ENCODE data around the gene CCL18.
"Not testable (repeated sequence)": the region's sequence is repeated elsewhere in the genome, so short reads cannot be mapped to it uniquely, and the experiment has no call there.

CCL18 gene

DNA sequence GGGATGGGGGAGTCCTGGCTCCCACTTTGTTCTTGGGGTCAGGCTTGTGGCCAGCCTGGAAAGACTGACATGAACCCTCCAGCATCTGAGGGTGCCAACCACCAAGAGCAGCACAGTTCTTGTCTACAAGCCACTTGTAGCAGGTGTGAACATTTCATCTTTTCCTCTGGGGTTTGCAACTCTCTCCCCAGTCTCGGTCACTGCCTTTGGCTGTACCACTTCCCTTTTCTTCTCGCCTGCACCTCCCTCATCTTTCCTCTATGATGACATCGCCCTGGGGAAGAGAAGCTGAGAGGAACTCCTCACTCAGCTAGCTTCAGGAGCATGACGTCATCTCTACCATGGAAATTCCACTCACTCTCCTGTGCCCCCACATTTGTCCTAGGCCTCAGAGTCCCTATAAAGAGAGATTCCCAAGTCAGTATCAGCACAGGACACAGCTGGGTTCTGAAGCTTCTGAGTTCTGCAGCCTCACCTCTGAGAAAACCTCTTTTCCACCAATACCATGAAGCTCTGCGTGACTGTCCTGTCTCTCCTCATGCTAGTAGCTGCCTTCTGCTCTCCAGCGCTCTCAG, 39.4 kb downstream of the CCL18 start, which contains the start of gene CCL4:
Gene CCL4 (plus strand): TSS at position 427 of the 575 bp plus-strand sequence. CDS start 79 bp downstream, at position 506.
- not testable (repeated sequence) for H3K36me3 ChIP-seq (ENCODE audit: control insufficient read depth, insufficient read depth, low read length); H3K27me3 ChIP-seq (ENCODE audit: control insufficient read depth, insufficient read depth, low read length, poor library complexity, severe bottlenecking); H3K4me1 ChIP-seq (ENCODE audit: control insufficient read depth, insufficient read depth, low read length); H3K9me3 ChIP-seq (ENCODE audit: control insufficient read depth, low read length); H3K27ac ChIP-seq (ENCODE audit: insufficient read depth, low read depth, low read length, poor library complexity, severe bottlenecking); H3K4me3 ChIP-seq (ENCODE audit: insufficient read depth, low read depth, low read length)
- 93 to 95% methylated on average over 6 of the region's 6 CpGs for WGBS, 2 experiments

GRCh38 chr17:36104246-36104645, 40.2 kb downstream of the CCL18 start:
- 57 to 81% methylated on average over 1 to 5 of the region's 7 CpGs for WGBS, 2 experiments
- H3K4me1 ChIP-seq (ENCODE audit: control insufficient read depth, insufficient read depth, low read length); H3K4me3 ChIP-seq (ENCODE audit: insufficient read depth, low read depth, low read length); H3K27me3 ChIP-seq (ENCODE audit: control insufficient read depth, insufficient read depth, low read length, poor library complexity, severe bottlenecking); H3K36me3 ChIP-seq (ENCODE audit: control insufficient read depth, insufficient read depth, low read length); H3K27ac ChIP-seq (ENCODE audit: insufficient read depth, low read depth, low read length, poor library complexity, severe bottlenecking); H3K9me3 ChIP-seq (ENCODE audit: control insufficient read depth, low read length): not testable (repeated sequence)

GRCh38 chr17:36104701-36105181, 40.7 kb downstream of the CCL18 start:
- Histone ChIP-seq H3K4me3 (ENCODE audit: insufficient read depth, low read depth, low read length) (no peak overlapping the region), H3K4me1 (ENCODE audit: control insufficient read depth, insufficient read depth, low read length) (no peaks in the 10 kb centered on the region), H3K9me3 (ENCODE audit: control insufficient read depth, low read length) (no peaks in the 10 kb centered on the region), H3K27ac (ENCODE audit: insufficient read depth, low read depth, low read length, poor library complexity, severe bottlenecking) (no peak overlapping the region), H3K27me3 (ENCODE audit: control insufficient read depth, insufficient read depth, low read length, poor library complexity, severe bottlenecking) (no peaks in the 10 kb centered on the region), H3K36me3 (ENCODE audit: control insufficient read depth, insufficient read depth, low read length) (no peaks in the 10 kb centered on the region)
- 83 to 89% methylated on average over 4 of the region's 4 CpGs for WGBS, 2 experiments

GRCh38 chr17:36105781-36106492, 41.9 kb downstream of the CCL18 start:
- no peaks in the 10 kb centered on the region for H3K4me1 ChIP-seq (ENCODE audit: control insufficient read depth, insufficient read depth, low read length)
- no peak overlapping the region for H3K4me3 ChIP-seq (ENCODE audit: insufficient read depth, low read depth, low read length)
- no peaks in the 10 kb centered on the region for H3K36me3 ChIP-seq (ENCODE audit: control insufficient read depth, insufficient read depth, low read length)
- no peak overlapping the region for H3K27ac ChIP-seq (ENCODE audit: insufficient read depth, low read depth, low read length, poor library complexity, severe bottlenecking)
- 92 to 94% methylated on average over 3 to 5 of the region's 5 CpGs for WGBS, 2 experiments
- no peaks in the 10 kb centered on the region for H3K27me3 ChIP-seq (ENCODE audit: control insufficient read depth, insufficient read depth, low read length, poor library complexity, severe bottlenecking)
- no peaks in the 10 kb centered on the region for H3K9me3 ChIP-seq (ENCODE audit: control insufficient read depth, low read length)

GRCh38 chr17:36106493-36106835, 42.4 kb downstream of the CCL18 start:
- no peaks in the 10 kb centered on the region for H3K36me3 ChIP-seq (ENCODE audit: control insufficient read depth, insufficient read depth, low read length)
- WGBS, 2 experiments, result 92 to 95% methylated on average over 6 of the region's 6 CpGs
- no peaks in the 10 kb centered on the region for H3K9me3 ChIP-seq (ENCODE audit: control insufficient read depth, low read length)
- no peak overlapping the region for H3K27ac ChIP-seq (ENCODE audit: insufficient read depth, low read depth, low read length, poor library complexity, severe bottlenecking)
- no peaks in the 10 kb centered on the region for H3K4me1 ChIP-seq (ENCODE audit: control insufficient read depth, insufficient read depth, low read length)
- H3K4me3 ChIP-seq (ENCODE audit: insufficient read depth, low read depth, low read length), result no peak overlapping the region
- no peaks in the 10 kb centered on the region for H3K27me3 ChIP-seq (ENCODE audit: control insufficient read depth, insufficient read depth, low read length, poor library complexity, severe bottlenecking)

- H3K4me3 ChIP-seq (ENCODE audit: insufficient read depth, low read depth, low read length), result no peak overlapping the region
- WGBS, 2 experiments, result 97% methylated on average over 3 of the region's 3 CpGs; no CpG with 5 or more reads in 1 of the 2 experiments
- H3K27me3 ChIP-seq (ENCODE audit: control insufficient read depth, insufficient read depth, low read length, poor library complexity, severe bottlenecking), result no peaks in the 10 kb centered on the region
Observed at GRCh38 chr17:36107660-36108059, 43.6 kb downstream of the CCL18 start.

DNA sequence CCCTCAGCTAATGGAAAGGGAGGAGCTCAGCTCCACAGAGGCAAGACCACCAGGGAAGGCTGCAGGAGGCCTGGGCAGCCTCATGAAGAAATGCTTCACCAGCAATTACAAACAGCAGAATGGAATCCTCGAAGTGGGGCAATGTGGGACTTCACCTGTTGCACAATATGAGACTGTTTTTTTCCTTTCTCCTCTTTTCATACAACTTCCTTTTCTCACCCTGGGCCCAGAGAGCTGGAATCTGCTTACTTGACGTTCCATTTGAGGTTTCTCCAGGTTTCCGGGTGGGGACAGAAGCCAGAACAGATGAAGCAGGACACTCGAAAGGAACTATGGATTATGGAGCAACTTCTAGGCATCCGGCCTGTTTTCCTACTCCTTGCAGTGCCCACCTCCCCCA, 44.2 kb downstream of the CCL18 start:
- not testable (repeated sequence) for H3K27ac ChIP-seq (ENCODE audit: insufficient read depth, low read depth, low read length, poor library complexity, severe bottlenecking); H3K4me3 ChIP-seq (ENCODE audit: insufficient read depth, low read depth, low read length); H3K9me3 ChIP-seq (ENCODE audit: control insufficient read depth, low read length); H3K4me1 ChIP-seq (ENCODE audit: control insufficient read depth, insufficient read depth, low read length); H3K36me3 ChIP-seq (ENCODE audit: control insufficient read depth, insufficient read depth, low read length); H3K27me3 ChIP-seq (ENCODE audit: control insufficient read depth, insufficient read depth, low read length, poor library complexity, severe bottlenecking)
- WGBS, 2 experiments, result 90 to 92% methylated on average over 5 of the region's 5 CpGs

More at GRCh38 chr17:36107660-36108059, 43.6 kb downstream of the CCL18 start:
- Histone ChIP-seq H3K27ac (ENCODE audit: insufficient read depth, low read depth, low read length, poor library complexity, severe bottlenecking) (no peak overlapping the region), H3K36me3 (ENCODE audit: control insufficient read depth, insufficient read depth, low read length) (no peaks in the 10 kb centered on the region), H3K9me3 (ENCODE audit: control insufficient read depth, low read length) (no peaks in the 10 kb centered on the region), H3K4me1 (ENCODE audit: control insufficient read depth, insufficient read depth, low read length) (no peaks in the 10 kb centered on the region)

GRCh38 chr17:36111068-36111490, 47.0 kb downstream of the CCL18 start:
- no peaks in the 10 kb centered on the region for H3K4me1 ChIP-seq (ENCODE audit: control insufficient read depth, insufficient read depth, low read length)
- H3K9me3 ChIP-seq (ENCODE audit: control insufficient read depth, low read length), result no peaks in the 10 kb centered on the region
- H3K4me3 ChIP-seq (ENCODE audit: insufficient read depth, low read depth, low read length), result no peak overlapping the region
- 93 to 97% methylated on average over 4 of the region's 4 CpGs for WGBS, 2 experiments
- H3K27me3 ChIP-seq (ENCODE audit: control insufficient read depth, insufficient read depth, low read length, poor library complexity, severe bottlenecking), result no peaks in the 10 kb centered on the region
- H3K36me3 ChIP-seq (ENCODE audit: control insufficient read depth, insufficient read depth, low read length), result no peaks in the 10 kb centered on the region
- no peak overlapping the region for H3K27ac ChIP-seq (ENCODE audit: insufficient read depth, low read depth, low read length, poor library complexity, severe bottlenecking)

- Histone ChIP-seq H3K36me3 (ENCODE audit: control insufficient read depth, insufficient read depth, low read length) (no peaks in the 10 kb centered on the region), H3K27ac (ENCODE audit: insufficient read depth, low read depth, low read length, poor library complexity, severe bottlenecking) (no peak overlapping the region), H3K27me3 (ENCODE audit: control insufficient read depth, insufficient read depth, low read length, poor library complexity, severe bottlenecking) (no peaks in the 10 kb centered on the region), H3K4me1 (ENCODE audit: control insufficient read depth, insufficient read depth, low read length) (no peaks in the 10 kb centered on the region), H3K4me3 (ENCODE audit: insufficient read depth, low read depth, low read length) (no peak overlapping the region), H3K9me3 (ENCODE audit: control insufficient read depth, low read length) (no peaks in the 10 kb centered on the region)
Observed at GRCh38 chr17:36112572-36112971, 48.5 kb downstream of the CCL18 start.

- H3K4me1 ChIP-seq (ENCODE audit: control insufficient read depth, insufficient read depth, low read length); H3K4me3 ChIP-seq (ENCODE audit: insufficient read depth, low read depth, low read length); H3K36me3 ChIP-seq (ENCODE audit: control insufficient read depth, insufficient read depth, low read length); H3K27me3 ChIP-seq (ENCODE audit: control insufficient read depth, insufficient read depth, low read length, poor library complexity, severe bottlenecking); H3K27ac ChIP-seq (ENCODE audit: insufficient read depth, low read depth, low read length, poor library complexity, severe bottlenecking); H3K9me3 ChIP-seq (ENCODE audit: control insufficient read depth, low read length): not testable (repeated sequence)
- WGBS, 2 experiments, result 87 to 100% methylated on average over 1 of the region's 1 CpG
Observed at GRCh38 chr17:36113131-36113530, 49.1 kb downstream of the CCL18 start.

Measured in ectodermal cell (in vitro differentiated cells).